Effector memory CD4-positive, alpha-beta T cell (primary cell): ENCODE results near the gene RUNX3.

ENCODE experiments used
- DNase-seq, 3 donors: peaks; one replicate each; pipeline ENCODE4 v3.0.0-alpha.2; 2020
- H3K27ac ChIP-seq: 2 replicates; pipeline ENCODE4 v1.7.0; 2013; ENCODE audit warnings: mild to moderate bottlenecking, low read length, moderate library complexity; ENCODE audit not compliant: insufficient read depth, poor library complexity, severe bottlenecking
- H3K27me3 ChIP-seq: replicated peaks from 2 replicates; pipeline ENCODE4 v1.7.0; 2013; ENCODE audit warnings: mild to moderate bottlenecking, low read length; ENCODE audit not compliant: insufficient read depth, control insufficient read depth, poor library complexity, severe bottlenecking
- H3K36me3 ChIP-seq: 2 replicates; pipeline ENCODE4 v1.7.0; 2013; ENCODE audit warnings: mild to moderate bottlenecking, low read length, moderate library complexity; ENCODE audit not compliant: control insufficient read depth, insufficient read depth
- H3K4me1 ChIP-seq: 2 replicates; pipeline ENCODE4 v1.7.0; 2013; ENCODE audit warnings: low read length, mild to moderate bottlenecking; ENCODE audit not compliant: control insufficient read depth, insufficient read depth, poor library complexity, severe bottlenecking
- H3K4me3 ChIP-seq: 2 replicates; pipeline ENCODE4 v1.7.0; 2013; ENCODE audit warnings: low read length, low read depth, mild to moderate bottlenecking; ENCODE audit not compliant: insufficient read depth, poor library complexity, severe bottlenecking
- H3K9me3 ChIP-seq: 2 replicates; pipeline ENCODE4 v1.7.0; 2013; ENCODE audit warnings: mild to moderate bottlenecking, low read length, moderate library complexity; ENCODE audit not compliant: control insufficient read depth

Gene RUNX3

DNA sequence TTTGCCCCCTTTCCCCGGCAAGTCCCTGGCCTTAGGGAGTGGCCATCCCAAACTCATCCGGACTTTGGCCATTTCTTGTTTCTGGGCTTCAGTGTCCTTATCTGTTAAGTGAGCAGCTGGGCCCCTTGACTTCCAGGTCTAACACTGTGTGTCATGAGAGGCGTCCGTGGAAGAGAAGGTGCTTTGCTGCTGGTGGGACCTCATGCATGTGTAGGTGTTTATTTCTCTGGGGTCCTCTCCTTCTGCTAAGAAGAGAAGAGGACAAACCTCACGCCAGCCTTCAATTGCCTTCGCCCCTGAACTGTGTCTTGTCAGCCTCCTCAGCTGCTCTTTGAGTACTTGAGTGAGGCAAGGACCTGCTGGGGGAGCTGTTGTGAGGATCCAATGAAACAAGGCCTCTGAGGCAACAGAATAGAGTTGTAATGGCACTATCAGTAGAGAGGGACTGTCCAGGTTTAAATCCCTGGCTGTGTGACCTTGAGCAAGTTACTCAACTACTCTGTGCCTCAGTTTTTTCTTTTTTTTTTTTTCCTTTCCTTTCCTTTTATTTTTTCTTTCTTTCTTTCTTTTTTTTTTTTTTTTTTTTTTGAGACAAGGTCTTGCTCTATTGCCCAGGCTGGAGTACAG is 72.5 kb downstream of the RUNX3 start:
- no peaks in the 10 kb centered on the region for H3K36me3 ChIP-seq
- H3K27ac ChIP-seq: no peak overlapping the region
- H3K27me3 ChIP-seq: no peaks in the 10 kb centered on the region
- no peaks in the 10 kb centered on the region for H3K4me1 ChIP-seq
- H3K4me3 ChIP-seq: no peak overlapping the region
- DNase-seq: no peak
- no peaks in the 10 kb centered on the region for H3K9me3 ChIP-seq

DNA sequence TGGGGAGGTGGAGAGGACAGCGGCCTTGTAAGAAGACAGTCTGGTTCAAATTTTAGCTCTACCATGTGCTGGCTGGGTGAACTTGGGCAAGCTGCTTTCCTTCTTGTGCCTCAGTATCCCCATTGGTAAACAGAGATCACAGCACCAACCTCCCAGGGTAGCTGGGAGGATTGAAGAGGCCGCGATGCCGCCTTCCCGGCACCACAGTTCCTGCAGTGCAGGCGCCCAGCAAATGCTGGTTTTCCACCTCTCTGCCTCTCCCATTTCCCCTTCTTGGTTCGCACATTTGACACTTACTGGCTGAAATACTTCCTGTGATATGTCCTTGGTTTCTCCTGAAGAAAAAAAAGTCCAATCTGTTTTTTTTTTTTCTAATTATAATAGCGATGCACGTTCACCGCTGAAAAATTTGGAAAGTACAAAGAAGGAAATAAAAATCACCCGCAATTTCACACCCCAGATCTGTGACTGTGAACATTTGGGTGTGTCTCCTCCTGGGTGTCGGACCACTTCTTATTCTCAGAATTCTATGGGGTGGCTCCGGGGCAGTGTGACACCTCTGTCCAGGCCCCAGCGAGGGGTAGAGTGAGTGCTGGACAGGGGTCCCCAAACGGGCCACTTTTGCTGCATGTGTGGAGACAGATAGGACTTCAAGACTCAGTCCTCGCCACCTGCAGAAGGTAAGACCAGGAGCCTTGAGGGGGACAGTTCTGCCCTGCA is 73.1 kb downstream of the RUNX3 start:
- H3K9me3 ChIP-seq: no peaks in the 10 kb centered on the region
- H3K36me3 ChIP-seq: no peaks in the 10 kb centered on the region
- H3K27ac ChIP-seq: no peak overlapping the region
- no peaks in the 10 kb centered on the region for H3K27me3 ChIP-seq
- no peak for DNase-seq
- no peak overlapping the region for H3K4me3 ChIP-seq
- H3K4me1 ChIP-seq: no peaks in the 10 kb centered on the region

DNA sequence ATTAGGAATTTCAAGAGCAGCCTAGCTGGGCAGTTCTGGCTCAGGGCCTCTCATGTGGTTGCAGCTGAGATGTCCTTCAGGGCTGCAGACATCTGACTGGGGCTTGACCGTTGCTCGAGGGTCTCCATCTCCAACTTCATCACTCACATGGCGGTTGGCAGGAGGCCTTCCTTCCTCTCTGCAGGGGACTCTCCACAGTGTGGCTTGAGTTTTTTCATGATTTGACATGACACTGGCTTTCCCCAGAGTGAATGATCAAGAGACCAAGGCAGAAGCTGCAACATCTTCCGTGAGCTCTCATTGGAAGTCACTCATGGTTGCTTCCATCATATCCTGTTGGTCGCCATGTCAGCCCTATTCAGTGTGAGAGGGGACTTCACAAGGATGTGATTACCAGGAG is 74.6 kb downstream of the RUNX3 start:
- H3K27ac ChIP-seq: no peak overlapping the region

DNA sequence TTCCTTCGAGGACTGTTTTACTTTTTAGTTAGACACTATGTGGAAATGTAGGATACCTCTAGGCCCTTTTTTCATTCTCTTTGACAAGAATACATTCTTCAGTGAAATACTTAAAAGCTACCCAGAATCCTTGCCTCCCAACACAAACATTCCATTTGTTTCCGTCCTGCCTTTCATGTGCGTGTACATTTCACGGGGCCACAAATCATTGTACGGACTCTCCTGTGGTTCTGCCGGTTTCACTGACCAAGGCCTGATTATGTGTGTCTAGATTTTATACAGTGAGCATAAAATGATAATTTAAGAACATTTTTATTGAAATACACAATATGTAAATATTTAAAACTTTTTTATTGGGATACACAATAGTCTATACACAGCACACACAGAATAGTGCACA is 76.4 kb downstream of the RUNX3 start:
- H3K4me3 ChIP-seq: no peak overlapping the region
- DNase-seq: no peak
- no peaks in the 10 kb centered on the region for H3K27me3 ChIP-seq
- no peaks in the 10 kb centered on the region for H3K9me3 ChIP-seq
- H3K4me1 ChIP-seq: peaks cover 2% of the 10 kb centered on the region
- no peaks in the 10 kb centered on the region for H3K36me3 ChIP-seq
- no peak overlapping the region for H3K27ac ChIP-seq

More for the DNA sequence above, 74.6 kb downstream of the RUNX3 start:
- Histone ChIP-seq H3K4me1 (no peaks in the 10 kb centered on the region), H3K27me3 (no peaks in the 10 kb centered on the region), H3K9me3 (no peaks in the 10 kb centered on the region), H3K36me3 (no peaks in the 10 kb centered on the region), H3K4me3 (no peak overlapping the region)
- no peak for DNase-seq

DNA sequence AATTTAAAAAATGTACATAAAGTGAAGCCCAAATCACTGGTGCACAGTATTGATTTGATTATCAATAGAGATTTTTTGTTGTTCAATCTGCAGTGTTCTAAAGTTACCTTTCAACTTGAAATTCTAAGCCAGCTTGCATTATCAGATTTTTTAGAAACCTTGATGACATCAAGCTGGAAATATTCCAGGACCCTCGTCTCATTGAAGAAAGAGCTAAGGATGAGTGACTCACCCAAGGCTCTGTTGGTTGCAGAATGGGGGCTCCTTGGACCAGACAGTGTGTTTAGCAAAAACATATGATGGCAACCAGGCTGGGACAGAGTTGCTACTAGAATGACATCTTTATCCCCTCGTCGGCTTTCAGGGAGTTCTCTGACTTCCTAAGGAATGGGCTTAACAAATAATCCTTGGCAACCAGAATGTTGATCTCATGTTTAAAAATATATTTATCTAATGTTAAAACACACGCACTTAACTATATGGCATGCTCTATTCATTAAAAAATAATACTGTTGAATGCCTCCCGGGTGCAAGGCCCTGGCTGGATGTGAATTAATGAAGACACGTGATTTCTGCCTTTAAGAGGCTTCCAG is 79.7 kb downstream of the RUNX3 start:
- Histone ChIP-seq H3K27me3 (no peaks in the 10 kb centered on the region), H3K4me3 (no peak overlapping the region), H3K36me3 (no peaks in the 10 kb centered on the region), H3K4me1 (peaks cover 12% of the 10 kb centered on the region), H3K9me3 (no peaks in the 10 kb centered on the region), H3K27ac (no peak overlapping the region)
- no peak for DNase-seq

DNA sequence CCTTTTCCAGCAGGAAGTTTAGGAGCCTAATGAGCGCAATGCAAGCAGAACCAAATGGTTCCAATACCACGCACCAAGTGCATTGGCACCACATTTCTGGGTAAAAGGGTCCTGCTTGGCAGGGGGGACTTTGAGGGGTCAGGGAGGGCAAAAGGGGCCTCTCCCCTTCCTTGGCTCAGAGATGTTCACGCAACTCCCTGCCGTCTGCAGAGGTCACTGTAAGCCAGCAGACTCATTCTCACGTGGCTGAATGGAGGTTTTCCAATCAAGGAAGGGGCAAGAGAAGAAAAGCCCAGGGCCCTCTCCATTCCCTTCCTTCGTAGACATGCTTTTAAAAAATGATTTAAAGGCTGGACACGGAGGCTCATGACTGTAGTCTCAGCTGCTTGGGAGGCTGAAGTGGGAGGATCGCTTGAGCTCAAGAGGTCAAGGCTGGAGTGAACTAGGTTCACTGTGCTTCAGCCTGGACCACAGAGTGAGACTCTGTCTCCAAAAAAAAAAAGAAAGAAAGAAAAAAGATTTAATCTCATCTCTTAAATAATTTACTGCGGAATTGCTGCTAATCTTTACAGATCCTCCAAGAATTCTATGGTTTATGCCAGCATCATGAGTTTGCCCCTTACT is 80.3 kb downstream of the RUNX3 start:
- no peak overlapping the region for H3K27ac ChIP-seq
- no peak for DNase-seq
- no peaks in the 10 kb centered on the region for H3K27me3 ChIP-seq
- H3K9me3 ChIP-seq: no peaks in the 10 kb centered on the region
- H3K36me3 ChIP-seq: no peaks in the 10 kb centered on the region
- no peak overlapping the region for H3K4me3 ChIP-seq
- H3K4me1 ChIP-seq: peaks cover 12% of the 10 kb centered on the region
